ENCODE data around the gene AOC3.
"Not testable (repeated sequence)": the region's sequence is repeated elsewhere in the genome, so short reads cannot be mapped to it uniquely, and the experiment has no call there.

- not testable (repeated sequence) for TF ChIP-seq CTCF, POLR2AphosphoS5 (IDR thresholded peaks at IDR 0.05)
Measured at GRCh38 chr17:42873932-42874695, 23.1 kb downstream of the AOC3 start.
